NB4 (cell line): ENCODE measurements around the gene TIAM2.
A peak's percentile ranks its signal among the peaks of the same experiment; 100 is the strongest.

ENCODE experiments used
- DNase-seq: peaks from one replicate; pipeline ENCODE4 v3.0.0; 2010; ENCODE audit warnings: low read depth
- H3K4me3 ChIP-seq: one replicate; pipeline ENCODE4 v1.5.1; 2011; ENCODE audit warnings: mild to moderate bottlenecking, low read depth, low read length, moderate library complexity
- MAX ChIP-seq: IDR thresholded peaks from 2 replicates; pipeline ENCODE4 v1.6.1; 2011; ENCODE audit warnings: low read depth, low read length
- MYC ChIP-seq: IDR thresholded peaks from 2 replicates; pipeline ENCODE4 v1.6.1; 2011; ENCODE audit warnings: low read depth, low read length
- POLR2A ChIP-seq: IDR thresholded peaks from 2 replicates; pipeline ENCODE4 v1.6.1; 2011; ENCODE audit warnings: mild to moderate bottlenecking; ENCODE audit not compliant: insufficient read length; ENCODE audit errors: extremely low read depth
- TF ChIP-seq, protein P1 (sequence below): IDR thresholded peaks from one replicate; pipeline ENCODE4 v1.5.1; 2012; ENCODE audit warnings: low read depth, low read length

The TIAM2 gene

DNA sequence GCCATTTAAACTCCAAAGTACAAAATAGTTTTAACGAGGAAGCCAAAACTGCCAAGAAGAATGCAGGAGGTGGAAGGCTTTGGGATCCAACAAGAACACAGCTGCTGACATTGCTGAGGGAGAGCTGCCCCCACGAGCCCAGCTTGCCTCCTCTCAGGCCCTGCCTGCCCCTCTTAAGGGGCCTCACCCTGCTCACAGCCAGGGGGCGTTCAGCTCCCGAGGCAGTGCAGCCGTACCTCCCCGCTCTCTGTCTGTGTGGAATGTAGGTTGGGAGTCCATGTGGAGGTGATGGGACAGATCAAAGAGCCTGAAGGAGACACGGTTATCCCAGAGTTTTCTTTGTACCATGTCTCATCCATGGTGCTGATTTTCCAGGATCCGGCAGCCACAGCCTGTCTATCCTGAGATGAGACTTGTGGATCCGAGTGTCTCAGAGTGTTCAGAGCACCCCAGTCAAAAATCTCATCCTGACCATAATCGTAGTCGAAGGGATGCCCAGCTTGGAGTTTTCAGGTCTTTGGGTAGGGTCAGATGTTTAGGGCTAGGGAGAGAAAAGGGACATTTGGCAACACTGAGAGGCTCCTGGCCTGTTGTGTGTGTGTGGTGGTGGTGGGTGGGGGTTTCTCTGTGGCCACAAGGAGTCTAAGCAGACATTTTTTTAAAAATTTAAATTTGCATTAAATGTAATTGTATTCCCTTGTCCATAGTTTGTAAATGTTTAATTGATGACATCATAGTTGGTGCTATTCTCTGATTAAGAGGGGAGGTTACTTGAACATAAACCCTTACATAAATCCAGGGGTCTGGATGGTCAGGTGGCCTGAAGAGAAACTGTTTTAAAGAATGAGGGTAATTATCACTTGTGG lies 157.3 kb downstream of the TIAM2 start:
- no peak overlapping the region for H3K4me3 ChIP-seq
- peak; percentile 15 for DNase-seq

DNA sequence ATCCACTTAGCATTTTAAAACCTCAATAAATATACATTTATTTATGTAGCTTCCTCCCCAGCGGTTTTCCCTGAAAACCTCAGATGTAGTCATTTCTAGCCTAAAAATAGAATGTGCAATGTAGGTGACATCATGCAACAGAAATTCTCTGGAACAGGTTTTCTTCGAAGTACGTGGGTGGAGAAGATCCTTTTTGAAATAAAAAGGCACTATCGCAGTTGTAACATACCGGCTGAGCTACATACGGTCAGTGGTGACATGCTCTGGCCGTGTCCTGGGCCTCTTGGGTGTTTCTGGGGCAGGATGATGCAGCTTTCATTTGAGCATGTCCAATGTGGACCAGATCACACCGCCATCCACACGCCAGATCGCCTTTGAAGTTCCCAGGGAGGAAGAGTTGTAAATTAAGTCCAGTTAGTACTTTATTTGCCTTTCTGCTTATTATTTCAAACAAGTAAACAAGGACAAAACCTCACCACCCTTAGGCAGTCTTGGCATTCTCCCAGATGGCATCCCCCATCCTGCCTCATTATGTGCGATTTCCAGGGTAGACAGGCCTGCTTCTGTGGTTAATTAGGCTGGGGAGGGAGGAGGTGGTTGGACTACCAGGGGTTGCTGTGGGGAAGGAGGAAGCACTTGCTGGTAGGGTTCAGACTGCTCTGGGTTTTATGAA lies 159.2 kb downstream of the TIAM2 start:
- H3K4me3 ChIP-seq, result no peak overlapping the region
- TF ChIP-seq, protein P1, sequence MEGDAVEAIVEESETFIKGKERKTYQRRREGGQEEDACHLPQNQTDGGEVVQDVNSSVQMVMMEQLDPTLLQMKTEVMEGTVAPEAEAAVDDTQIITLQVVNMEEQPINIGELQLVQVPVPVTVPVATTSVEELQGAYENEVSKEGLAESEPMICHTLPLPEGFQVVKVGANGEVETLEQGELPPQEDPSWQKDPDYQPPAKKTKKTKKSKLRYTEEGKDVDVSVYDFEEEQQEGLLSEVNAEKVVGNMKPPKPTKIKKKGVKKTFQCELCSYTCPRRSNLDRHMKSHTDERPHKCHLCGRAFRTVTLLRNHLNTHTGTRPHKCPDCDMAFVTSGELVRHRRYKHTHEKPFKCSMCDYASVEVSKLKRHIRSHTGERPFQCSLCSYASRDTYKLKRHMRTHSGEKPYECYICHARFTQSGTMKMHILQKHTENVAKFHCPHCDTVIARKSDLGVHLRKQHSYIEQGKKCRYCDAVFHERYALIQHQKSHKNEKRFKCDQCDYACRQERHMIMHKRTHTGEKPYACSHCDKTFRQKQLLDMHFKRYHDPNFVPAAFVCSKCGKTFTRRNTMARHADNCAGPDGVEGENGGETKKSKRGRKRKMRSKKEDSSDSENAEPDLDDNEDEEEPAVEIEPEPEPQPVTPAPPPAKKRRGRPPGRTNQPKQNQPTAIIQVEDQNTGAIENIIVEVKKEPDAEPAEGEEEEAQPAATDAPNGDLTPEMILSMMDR, result no peak
- peak; percentile 36 for DNase-seq

More for the DNA sequence above, 157.3 kb downstream of the TIAM2 start:
- no peak for TF ChIP-seq MAX
- TF ChIP-seq POLR2A, result no peak
- TF ChIP-seq, protein P1, result peak; percentile 20
- no peak for TF ChIP-seq MYC

GRCh38 chr6:155155787-155156447 lies 160.8 kb downstream of the TIAM2 start:
- TF ChIP-seq MYC (no peak), MAX (no peak), POLR2A (no peak)
- TF ChIP-seq, protein P1, result no peak
- no peak for DNase-seq
- no peak overlapping the region for H3K4me3 ChIP-seq

GRCh38 chr6:155157101-155157500 lies 162.0 kb downstream of the TIAM2 start:
- no peak overlapping the region for H3K4me3 ChIP-seq
- DNase-seq, result no peak
- TF ChIP-seq MYC (no peak), POLR2A (no peak)
- TF ChIP-seq, protein P1, result no peak

- no peak overlapping the region for H3K4me3 ChIP-seq
- DNase-seq, result no peak
- TF ChIP-seq MAX (no peak), POLR2A (no peak), MYC (no peak)
- TF ChIP-seq, protein P1, result no peak
Measured at GRCh38 chr6:155158030-155158843, 163.1 kb downstream of the TIAM2 start.
